ENCODE measurements around the gene KDM4E. TPM values are rescaled to one million over a fixed set of nuclear protein-coding genes. Genes with fewer than 3 reads are reported as not detected.

The KDM4E gene
- total and polyA plus RNA-seq, 4 donors = 0.11 TPM; not detected in 3

Other genes with a start within 250 kb of the KDM4E start
- 100 to 1,000 TPM in 1 of 2 donors, 10 to 100 TPM in 1; 51.8 to 109 TPM for gene CWC15, start 51.7 kb upstream of the KDM4E start, total RNA-seq
- gene CWC15, start 51.7 kb upstream of the KDM4E start, polyA plus RNA-seq (ENCODE audit: insufficient read length in 2 of 2) = 100 to 1,000 TPM; 106 to 114 TPM
- 1 to 10 TPM; 1.4 to 2.3 TPM for gene KDM4D, start 51.5 kb upstream of the KDM4E start, total RNA-seq
- 1 to 10 TPM; 2.4 to 2.6 TPM for gene KDM4D, start 51.5 kb upstream of the KDM4E start, polyA plus RNA-seq (ENCODE audit: insufficient read length in 2 of 2)
- under 1 TPM in 1 of 2 donors, not detected in 1; 0.11 TPM for gene KDM4F, start 24.2 kb downstream of the KDM4E start, total RNA-seq
- gene KDM4F, start 24.2 kb downstream of the KDM4E start, polyA plus RNA-seq (ENCODE audit: insufficient read length in 2 of 2) = not detected
- gene SRSF8, start 41.7 kb downstream of the KDM4E start, total RNA-seq = 10 to 100 TPM; 26.6 to 27.3 TPM
- 10 to 100 TPM; 65.0 to 79.6 TPM for gene SRSF8, start 41.7 kb downstream of the KDM4E start, polyA plus RNA-seq (ENCODE audit: insufficient read length in 2 of 2)
- 100 to 1,000 TPM in 1 of 2 donors, 10 to 100 TPM in 1; 57.1 to 109 TPM for gene ENDOD1, start 64.6 kb downstream of the KDM4E start, total RNA-seq
- 10 to 100 TPM; 41.2 to 44.4 TPM for gene ENDOD1, start 64.6 kb downstream of the KDM4E start, polyA plus RNA-seq (ENCODE audit: insufficient read length in 2 of 2)
- gene SESN3, start 205.9 kb downstream of the KDM4E start, total RNA-seq = 100 to 1,000 TPM; 101 to 162 TPM
- 100 to 1,000 TPM in 1 of 2 donors, 10 to 100 TPM in 1; 67.9 to 120 TPM for gene SESN3, start 205.9 kb downstream of the KDM4E start, polyA plus RNA-seq (ENCODE audit: insufficient read length in 2 of 2)

All from spinal cord (tissue), 4 donors.